ENCODE measurements around the gene CEACAM16.

DNA sequence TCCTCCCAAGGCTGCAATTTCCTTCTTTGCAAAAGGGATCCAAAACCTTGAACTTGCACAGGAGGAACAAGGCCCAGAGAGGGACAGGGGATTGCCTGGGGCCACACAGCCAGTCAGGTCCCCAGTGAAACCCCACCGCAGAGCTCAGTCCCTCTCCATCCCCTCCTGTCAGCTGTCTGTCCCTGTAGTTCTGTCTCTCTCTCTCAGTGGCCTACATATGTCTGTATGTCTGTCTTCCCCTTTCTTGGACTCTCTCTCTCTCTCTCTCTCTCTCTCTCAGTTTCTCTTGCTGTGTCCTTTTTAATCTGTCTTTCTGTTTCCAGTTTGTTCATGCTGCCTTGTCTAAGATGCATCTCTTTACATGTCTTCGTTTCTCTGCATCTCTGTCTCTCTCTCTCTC is 16.1 kb upstream of the CEACAM16 start:
- no peak for TF ChIP-seq POLR2AphosphoS5 (IDR thresholded peaks at IDR 0.05; ENCODE audit: insufficient read depth in 1 of 2, low read depth in 1 of 2)
- TF ChIP-seq POLR2A (IDR thresholded peaks at IDR 0.05), result no peak

Data from vagina (tissue), 2 donors.